ENCODE results near the gene CTIF. TPM values are rescaled to one million over a fixed set of nuclear protein-coding genes. Genes with fewer than 3 reads are reported as not detected.
A peak's percentile ranks its signal among the peaks of the same experiment; 100 is the strongest.

CTIF gene
- total and polyA plus RNA-seq, 4 donors, result 12.2 to 45.7 (median 32.6) TPM

GRCh38 chr18:48896875-48897511, 358.2 kb downstream of the CTIF start:
- peak in 1 of 3 donors; percentile 16 for DNase-seq
- Histone ChIP-seq H3K27ac (ENCODE audit: low read depth in 1 of 2, low read length in 1 of 2) (peak overlapping the region in 1 of 2 donors; percentile 65), H3K9me3 (ENCODE audit: control insufficient read depth in 4 of 4, insufficient read depth in 3 of 4, low read length in 3 of 4) (no peaks in the 10 kb centered on the region), H3K9ac (ENCODE audit: insufficient read depth in 1 of 2, low read length in 2 of 2) (no peak overlapping the region), H3K4me3 (no peak overlapping the region), H3K36me3 (ENCODE audit: control insufficient read depth in 4 of 4, insufficient read depth in 4 of 4, low read length in 4 of 4) (no peaks in the 10 kb centered on the region), H3K4me1 (ENCODE audit: control insufficient read depth in 5 of 5, insufficient read depth in 5 of 5, low read length in 5 of 5) (peaks cover 0 to 16% (median 15%) of the 10 kb centered on the region in 5 donors), H3K27me3 (ENCODE audit: control insufficient read depth in 3 of 3, insufficient read depth in 3 of 3, low read length in 2 of 3) (no peaks in the 10 kb centered on the region)
- TF ChIP-seq, protein P1, sequence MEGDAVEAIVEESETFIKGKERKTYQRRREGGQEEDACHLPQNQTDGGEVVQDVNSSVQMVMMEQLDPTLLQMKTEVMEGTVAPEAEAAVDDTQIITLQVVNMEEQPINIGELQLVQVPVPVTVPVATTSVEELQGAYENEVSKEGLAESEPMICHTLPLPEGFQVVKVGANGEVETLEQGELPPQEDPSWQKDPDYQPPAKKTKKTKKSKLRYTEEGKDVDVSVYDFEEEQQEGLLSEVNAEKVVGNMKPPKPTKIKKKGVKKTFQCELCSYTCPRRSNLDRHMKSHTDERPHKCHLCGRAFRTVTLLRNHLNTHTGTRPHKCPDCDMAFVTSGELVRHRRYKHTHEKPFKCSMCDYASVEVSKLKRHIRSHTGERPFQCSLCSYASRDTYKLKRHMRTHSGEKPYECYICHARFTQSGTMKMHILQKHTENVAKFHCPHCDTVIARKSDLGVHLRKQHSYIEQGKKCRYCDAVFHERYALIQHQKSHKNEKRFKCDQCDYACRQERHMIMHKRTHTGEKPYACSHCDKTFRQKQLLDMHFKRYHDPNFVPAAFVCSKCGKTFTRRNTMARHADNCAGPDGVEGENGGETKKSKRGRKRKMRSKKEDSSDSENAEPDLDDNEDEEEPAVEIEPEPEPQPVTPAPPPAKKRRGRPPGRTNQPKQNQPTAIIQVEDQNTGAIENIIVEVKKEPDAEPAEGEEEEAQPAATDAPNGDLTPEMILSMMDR (IDR thresholded peaks at IDR 0.05; ENCODE audit: control extremely low read depth, extremely low read depth), result no peak
- WGBS, 2 donors, result 38 to 72% methylated on average over 9 of the region's 9 CpGs
- ATAC-seq (ENCODE audit: insufficient read depth, low FRiP score), result peak; percentile 82

DNA sequence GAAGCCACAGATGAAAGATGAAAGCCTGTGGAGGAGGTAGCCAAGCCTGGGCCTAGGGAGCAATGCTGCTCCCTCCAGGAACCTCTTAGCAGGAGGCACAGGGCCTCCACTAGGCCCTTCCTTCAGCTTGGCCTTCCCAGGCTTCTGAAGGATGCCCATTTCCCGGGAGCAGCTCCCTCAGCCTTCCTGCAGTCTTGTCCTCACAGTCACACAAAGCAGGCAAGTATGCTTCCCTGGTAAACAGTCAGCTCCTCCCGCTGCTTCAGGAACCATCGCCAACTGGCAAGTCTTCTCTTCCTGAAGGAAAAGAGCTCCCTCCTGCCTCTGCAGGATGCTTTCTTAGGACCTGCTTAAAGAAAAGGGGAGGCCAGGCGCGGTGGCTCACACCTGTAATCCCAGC, 358.7 kb downstream of the CTIF start:
- Histone ChIP-seq H3K9me3 (ENCODE audit: control insufficient read depth in 4 of 4, insufficient read depth in 3 of 4, low read length in 3 of 4) (no peaks in the 10 kb centered on the region), H3K36me3 (ENCODE audit: control insufficient read depth in 4 of 4, insufficient read depth in 4 of 4, low read length in 4 of 4) (no peaks in the 10 kb centered on the region), H3K27ac (ENCODE audit: low read depth in 1 of 2, low read length in 1 of 2) (peak overlapping the region in 1 of 2 donors; percentile 41), H3K27me3 (ENCODE audit: control insufficient read depth in 3 of 3, insufficient read depth in 3 of 3, low read length in 2 of 3) (no peaks in the 10 kb centered on the region), H3K9ac (ENCODE audit: insufficient read depth in 1 of 2, low read length in 2 of 2) (no peak overlapping the region), H3K4me3 (no peak overlapping the region), H3K4me1 (ENCODE audit: control insufficient read depth in 5 of 5, insufficient read depth in 5 of 5, low read length in 5 of 5) (peaks cover 4 to 22% (median 17%) of the 10 kb centered on the region in 5 donors)
- no peak for ATAC-seq (ENCODE audit: insufficient read depth, low FRiP score)
- TF ChIP-seq, protein P1 (IDR thresholded peaks at IDR 0.05; ENCODE audit: control extremely low read depth, extremely low read depth), result no peak
- WGBS, 2 donors, result 79 to 82% methylated on average over 5 of the region's 5 CpGs
- DNase-seq, result peak in 2 of 3 donors; percentile 27 to 63

- DNase-seq (no peak), ATAC-seq (ENCODE audit: insufficient read depth, low FRiP score) (no peak)
- H3K9ac ChIP-seq (ENCODE audit: insufficient read depth in 1 of 2, low read length in 2 of 2), result no peak overlapping the region
- TF ChIP-seq, protein P1 (IDR thresholded peaks at IDR 0.05; ENCODE audit: control extremely low read depth, extremely low read depth), result no peak
- no peak overlapping the region for H3K27ac ChIP-seq (ENCODE audit: low read depth in 1 of 2, low read length in 1 of 2)
- peaks cover 8 to 26% (median 19%) of the 10 kb centered on the region in 5 donors for H3K4me1 ChIP-seq (ENCODE audit: control insufficient read depth in 5 of 5, insufficient read depth in 5 of 5, low read length in 5 of 5)
- no peak overlapping the region for H3K4me3 ChIP-seq
- 74 to 87% methylated on average over 4 of the region's 4 CpGs for WGBS, 2 donors
- H3K9me3 ChIP-seq (ENCODE audit: control insufficient read depth in 4 of 4, insufficient read depth in 3 of 4, low read length in 3 of 4), result no peaks in the 10 kb centered on the region
- H3K36me3 ChIP-seq (ENCODE audit: control insufficient read depth in 4 of 4, insufficient read depth in 4 of 4, low read length in 4 of 4), result no peaks in the 10 kb centered on the region
- H3K27me3 ChIP-seq (ENCODE audit: control insufficient read depth in 3 of 3, insufficient read depth in 3 of 3, low read length in 2 of 3), result no peaks in the 10 kb centered on the region
Measured at GRCh38 chr18:48898521-48898920, 359.7 kb downstream of the CTIF start.
